Activated B cell treated with CpG ODN at 0.5 μM for 24 hours (primary cell): ENCODE measurements around the gene COMT. TPM values are rescaled to one million over a fixed set of nuclear protein-coding genes. Genes with fewer than 3 reads are reported as not detected.

Source experiments
- ATAC-seq: fragments of 200-7000 bp; cut with Tn5 transposase; one replicate; pipeline ENCODE4 v1.10.0; 2021; ENCODE audit warnings: low read depth, mild to moderate bottlenecking, moderate library complexity
- CTCF ChIA-PET: fragments of 350-600 bp; sonication (Branson Sonifier 250); formaldehyde crosslinking; loops from one replicate; lab custom pipeline; 2021; ENCODE audit warnings: antibody characterized with exemption; lab: Charles Lee
- POLR2A ChIA-PET: fragments of 350-600 bp; sonication (Branson Sonifier 250); formaldehyde crosslinking; loops from one replicate; lab custom pipeline; 2021; ENCODE audit warnings: antibody characterized with exemption; lab: Charles Lee
- DNase-seq: peaks from one replicate; pipeline ENCODE4 v3.0.0; 2022
- H3K27ac Mint-ChIP-seq: one replicate; pipeline ENCODE4 v1.8.0; 2020; ENCODE audit warnings: mixed read lengths
- H3K27me3 Mint-ChIP-seq: one replicate; pipeline ENCODE4 v1.8.0; 2021; ENCODE audit warnings: mixed read lengths
- H3K36me3 Mint-ChIP-seq: one replicate; pipeline ENCODE4 v1.8.0; 2021; ENCODE audit warnings: low read depth, mixed read lengths
- H3K4me1 Mint-ChIP-seq: one replicate; pipeline ENCODE4 v1.8.0; 2021; ENCODE audit warnings: mixed read lengths
- H3K4me3 Mint-ChIP-seq: one replicate; pipeline ENCODE4 v1.8.0; 2020; ENCODE audit warnings: mild to moderate bottlenecking, mixed read lengths
- H3K9me3 Mint-ChIP-seq: one replicate; pipeline ENCODE4 v1.8.0; 2020; ENCODE audit warnings: mixed read lengths
- CTCF ChIP-seq: fragments of 200-600 bp; IDR thresholded peaks from one replicate; pipeline ENCODE4 v1.8.0; 2022; ENCODE audit warnings: antibody characterized with exemption, mild to moderate bottlenecking
- intact Hi-C: fragments of 100-400 bp; cut with micrococcal nuclease; formaldehyde crosslinking; loops from one replicate; pipeline ENCODE4 v1.15.1; 2024
- total RNA-seq: library from RNA; stranded (reverse); gene quantifications from 2 replicates; pipeline ENCODE4 v1.2.3, GENCODE V29; 2022

Gene COMT
- total RNA-seq, 1 donor from 2014 or later = 40.6 TPM

- POLR2A ChIA-PET = no interaction called here
- peak; percentile 94 for DNase-seq
- intact Hi-C loops = loop anchor here (1.0 to 2.0 kb wide), 4 partner anchors 16 to 100 kb away; partner anchors contain the start of genes COMT, TRMT2A and TXNRD2
- Mint-ChIP-seq H3K4me1 (peaks cover 21% of the 10 kb centered on the region), H3K27me3 (no peaks in the 10 kb centered on the region), H3K9me3 (no peaks in the 10 kb centered on the region), H3K4me3 (peak within 1 kb of the TSS; percentile 87), H3K27ac (peak within 1 kb of the TSS; percentile 53), H3K36me3 (peaks cover 4% of the 10 kb centered on the region)
- peak; percentile 67 for ATAC-seq
- no peak for TF ChIP-seq CTCF
- CTCF ChIA-PET = no interaction called here
Observed at GRCh38 chr22:20016734-20017621, 75.4 kb downstream of the COMT start, which contains the start of gene ARVCF. Gene ARVCF, minus strand, starts transcription at chr22:20016823. Its CDS starts 26,029 bp downstream, at chr22:19990794.

DNA sequence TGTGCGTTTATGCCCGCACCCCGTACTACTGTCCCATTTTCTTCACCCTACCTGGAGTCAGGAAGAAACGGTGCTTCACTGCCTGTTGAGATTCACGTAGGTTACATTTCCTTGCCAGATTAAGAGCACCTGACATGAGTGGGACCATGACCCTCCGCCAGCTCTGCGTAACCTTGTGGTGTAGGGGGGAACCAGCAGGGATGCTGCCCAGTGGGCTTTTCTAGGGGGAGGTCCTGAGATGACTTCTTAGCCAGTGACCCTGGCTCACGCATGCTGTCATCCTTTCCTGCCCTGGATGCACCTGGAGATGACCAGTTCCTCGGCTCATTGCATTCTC lies 76.0 kb downstream of the COMT start:
- ChIA-PET POLR2A (interaction anchor here (5.6 kb wide), 1 partner anchor 16 kb away, joined by 59 read pairs; no protein-coding TSS in a partner anchor), CTCF (no interaction called here)
- DNase-seq (no peak), ATAC-seq (no peak)
- Mint-ChIP-seq H3K9me3 (no peaks in the 10 kb centered on the region), H3K27me3 (no peaks in the 10 kb centered on the region), H3K4me3 (peak overlapping the region; percentile 87), H3K4me1 (peaks cover 27% of the 10 kb centered on the region), H3K27ac (no peak overlapping the region), H3K36me3 (peaks cover 4% of the 10 kb centered on the region)
- intact Hi-C loops = loop anchor here (2.0 kb wide), 2 partner anchors 15 to 31 kb away; no protein-coding TSS in a partner anchor
- no peak for TF ChIP-seq CTCF

- Mint-ChIP-seq H3K36me3 (peaks cover 4% of the 10 kb centered on the region), H3K9me3 (no peaks in the 10 kb centered on the region), H3K4me3 (peak overlapping the region; percentile 87), H3K27ac (no peak overlapping the region), H3K4me1 (peaks cover 31% of the 10 kb centered on the region), H3K27me3 (no peaks in the 10 kb centered on the region)
- DNase-seq (no peak), ATAC-seq (no peak)
- TF ChIP-seq CTCF = no peak
- POLR2A ChIA-PET = interaction anchor here (5.6 kb wide), 1 partner anchor 16 kb away, joined by 59 read pairs; no protein-coding TSS in a partner anchor
- intact Hi-C loops = no loop called here
- CTCF ChIA-PET = no interaction called here
Observed at GRCh38 chr22:20018001-20018400, 76.4 kb downstream of the COMT start.

Other genes starting within 250 kb of the COMT start
- not detected in 2 replicates for gene SEPTIN5, start 227.3 kb upstream of the COMT start, total RNA-seq
- not detected in 2 replicates for gene GP1BB, start 218.2 kb upstream of the COMT start, total RNA-seq
- not detected in 2 replicates for gene TBX1, start 181.0 kb upstream of the COMT start, total RNA-seq
- gene GNB1L, start 86.9 kb upstream of the COMT start, total RNA-seq = 5.8 and 6.3 TPM in 2 replicates
- 9.1 and 12.1 TPM in 2 replicates for gene RTL10, start 86.9 kb upstream of the COMT start, total RNA-seq
- gene TXNRD2, start within 50 bp of the COMT start, total RNA-seq = 24.4 and 31.2 TPM in 2 replicates
- gene ARVCF, start 75.1 kb downstream of the COMT start, total RNA-seq = 2.3 and 6.5 TPM in 2 replicates
- gene TANGO2, start 79.3 kb downstream of the COMT start, total RNA-seq = 46.1 and 47.2 TPM in 2 replicates
- gene DGCR8, start 138.5 kb downstream of the COMT start, total RNA-seq = 34.6 and 35.5 TPM in 2 replicates
- 127 and 133 TPM in 2 replicates for gene RANBP1, start 174.3 kb downstream of the COMT start, total RNA-seq
- 77.4 and 91.7 TPM in 2 replicates for gene TRMT2A, start 175.5 kb downstream of the COMT start, total RNA-seq
- 51.9 and 65.6 TPM in 2 replicates for gene ZDHHC8, start 190.0 kb downstream of the COMT start, total RNA-seq
- gene CCDC188, start 209.3 kb downstream of the COMT start, total RNA-seq = not detected in 2 replicates